ENCODE results near the gene EIF2B2.

DNA sequence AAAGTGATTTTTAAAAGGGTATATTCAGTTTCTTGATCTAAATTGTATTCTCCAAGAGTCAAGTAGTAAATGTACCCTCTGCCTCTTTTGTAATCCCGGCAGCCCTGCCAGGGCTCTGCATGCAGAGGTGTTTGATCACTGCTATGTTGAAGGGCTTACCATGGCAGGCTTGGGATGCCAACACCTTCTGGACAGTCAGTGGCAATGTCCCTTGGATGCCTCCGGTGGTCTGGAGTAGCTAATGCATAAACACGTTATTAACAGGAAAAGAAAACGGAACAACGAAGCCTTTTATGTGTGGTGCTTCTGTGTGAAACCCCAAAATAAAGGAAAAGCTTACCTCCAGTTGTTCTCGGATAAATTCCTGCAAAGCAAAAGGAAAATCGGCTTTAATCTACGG lies 19.9 kb downstream of the EIF2B2 start:
- TF ChIP-seq POLR2AphosphoS5 (IDR thresholded peaks at IDR 0.05; ENCODE audit: low read depth, low read length) (no peak), ZBTB20 (CRISPR knock-in tag; IDR thresholded peaks at IDR 0.05; ENCODE audit: borderline replicate concordance, low read depth) (no peak), SMC3 (IDR thresholded peaks at IDR 0.05; ENCODE audit: low read length) (peak; percentile 18; the same call in 1 of the 2 replicates), POLR2A (IDR thresholded peaks at IDR 0.05; ENCODE audit: insufficient read depth in 1 of 2, low read depth in 2 of 2, low read length in 2 of 2) (no peak), RFXANK (CRISPR knock-in tag; IDR thresholded peaks at IDR 0.05) (no peak), ZNF644 (CRISPR knock-in tag; IDR thresholded peaks at IDR 0.05; ENCODE audit: low read depth) (no peak), ZZZ3 (CRISPR knock-in tag; IDR thresholded peaks at IDR 0.05; ENCODE audit: borderline replicate concordance) (no peak), BHLHE40 (IDR thresholded peaks at IDR 0.05; ENCODE audit: low read length) (no peak), NR2C2 (CRISPR knock-in tag; IDR thresholded peaks at IDR 0.05; ENCODE audit: borderline replicate concordance) (no peak)
- TF ChIP-seq, protein P1, sequence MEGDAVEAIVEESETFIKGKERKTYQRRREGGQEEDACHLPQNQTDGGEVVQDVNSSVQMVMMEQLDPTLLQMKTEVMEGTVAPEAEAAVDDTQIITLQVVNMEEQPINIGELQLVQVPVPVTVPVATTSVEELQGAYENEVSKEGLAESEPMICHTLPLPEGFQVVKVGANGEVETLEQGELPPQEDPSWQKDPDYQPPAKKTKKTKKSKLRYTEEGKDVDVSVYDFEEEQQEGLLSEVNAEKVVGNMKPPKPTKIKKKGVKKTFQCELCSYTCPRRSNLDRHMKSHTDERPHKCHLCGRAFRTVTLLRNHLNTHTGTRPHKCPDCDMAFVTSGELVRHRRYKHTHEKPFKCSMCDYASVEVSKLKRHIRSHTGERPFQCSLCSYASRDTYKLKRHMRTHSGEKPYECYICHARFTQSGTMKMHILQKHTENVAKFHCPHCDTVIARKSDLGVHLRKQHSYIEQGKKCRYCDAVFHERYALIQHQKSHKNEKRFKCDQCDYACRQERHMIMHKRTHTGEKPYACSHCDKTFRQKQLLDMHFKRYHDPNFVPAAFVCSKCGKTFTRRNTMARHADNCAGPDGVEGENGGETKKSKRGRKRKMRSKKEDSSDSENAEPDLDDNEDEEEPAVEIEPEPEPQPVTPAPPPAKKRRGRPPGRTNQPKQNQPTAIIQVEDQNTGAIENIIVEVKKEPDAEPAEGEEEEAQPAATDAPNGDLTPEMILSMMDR (CRISPR knock-in tag; IDR thresholded peaks at IDR 0.05) = peak; percentile 52
- TF ChIP-seq, protein P2, sequence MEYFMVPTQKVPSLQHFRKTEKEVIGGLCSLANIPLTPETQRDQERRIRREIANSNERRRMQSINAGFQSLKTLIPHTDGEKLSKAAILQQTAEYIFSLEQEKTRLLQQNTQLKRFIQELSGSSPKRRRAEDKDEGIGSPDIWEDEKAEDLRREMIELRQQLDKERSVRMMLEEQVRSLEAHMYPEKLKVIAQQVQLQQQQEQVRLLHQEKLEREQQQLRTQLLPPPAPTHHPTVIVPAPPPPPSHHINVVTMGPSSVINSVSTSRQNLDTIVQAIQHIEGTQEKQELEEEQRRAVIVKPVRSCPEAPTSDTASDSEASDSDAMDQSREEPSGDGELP (IDR thresholded peaks at IDR 0.05; ENCODE audit: borderline replicate concordance, low read depth) = no peak

Data from HepG2 (cell line).